ENCODE data around the gene ULK4.

ULK4 gene

DNA sequence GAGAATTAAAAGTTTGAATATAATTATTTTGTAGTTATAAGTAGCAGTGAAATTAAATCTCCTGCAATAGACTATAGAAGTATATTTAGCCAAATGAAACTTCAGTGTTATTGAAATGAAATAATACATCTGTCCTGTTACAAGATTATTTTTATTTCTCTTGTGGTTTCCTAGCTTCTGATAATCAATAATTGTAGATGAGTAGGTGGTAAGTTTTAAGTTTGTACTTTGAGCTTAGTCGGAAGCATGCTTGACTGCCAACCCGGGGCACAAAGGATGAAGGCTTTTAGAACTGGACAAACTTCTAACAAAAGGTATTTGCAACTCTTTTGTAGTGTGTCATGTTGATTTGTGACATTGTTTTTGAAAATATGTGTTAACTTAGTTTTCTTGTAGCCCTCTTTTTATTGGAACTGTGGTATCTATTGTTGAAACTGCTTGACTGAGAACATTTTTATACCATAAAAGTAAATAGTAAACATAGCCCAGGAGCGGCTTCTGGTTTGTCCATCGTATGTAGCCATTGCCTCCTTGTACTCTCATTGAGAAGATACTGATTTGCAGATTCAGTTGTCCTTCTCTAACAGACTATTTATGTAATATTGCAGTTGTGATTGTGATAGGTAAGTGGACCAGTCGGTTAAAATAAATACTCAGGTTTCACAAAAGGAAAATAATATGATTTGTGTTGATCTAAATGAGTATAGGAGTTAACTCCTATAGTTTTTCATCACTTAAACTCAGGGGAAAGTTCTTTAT lies 759.6 kb downstream of the ULK4 start:
- CTCF ChIA-PET = interaction anchor here (0.6 to 0.9 kb wide), 11 partner anchors 14 to 1161 kb away, joined by 3 to 5 read pairs (median 3); no protein-coding TSS in a partner anchor

DNA sequence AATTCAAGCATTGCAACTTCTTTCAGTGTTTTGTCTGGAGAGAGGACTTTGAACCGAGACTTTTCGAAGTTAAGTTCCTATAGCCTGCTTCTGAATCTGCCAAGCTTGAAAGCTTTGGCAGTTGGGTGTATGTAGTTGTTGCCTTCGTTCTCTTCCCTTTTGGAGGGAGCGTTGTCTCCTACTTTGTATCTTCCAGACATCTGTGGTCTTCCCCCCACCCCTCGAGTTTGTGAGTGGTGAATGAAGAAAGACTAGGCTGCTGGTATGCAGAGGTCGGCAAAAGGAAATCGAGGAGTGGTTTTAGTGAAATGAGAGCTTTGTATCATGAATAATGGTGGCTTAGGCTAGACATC lies 761.3 kb downstream of the ULK4 start:
- ChIA-PET CTCF (interaction anchor here (0.5 kb wide), 1 partner anchor 14 kb away, joined by 4 read pairs; no protein-coding TSS in a partner anchor), POLR2A (interaction anchor here (1.2 to 1.8 kb wide), 2 partner anchors 52 to 103 kb away, joined by 3 to 6 read pairs; no protein-coding TSS in a partner anchor)
- no peaks in the 10 kb centered on the region for H3K9me3 ChIP-seq (ENCODE audit: control insufficient read depth, insufficient read depth, low read depth, low read length)
- H3K36me3 ChIP-seq (ENCODE audit: control insufficient read depth in 2 of 2, insufficient read depth in 1 of 2, low read length in 2 of 2) = no peaks in the 10 kb centered on the region
- H3K4me3 ChIP-seq (ENCODE audit: low read depth, low read length) = peak overlapping the region; percentile 99
- peaks cover 6% of the 10 kb centered on the region; the same call in 1 of the 2 replicates for H3K4me1 ChIP-seq (ENCODE audit: control insufficient read depth, insufficient read depth, low read length)
- 0 out of 2 replicates have a peak, but pooled peaks have one; percentile 13 for TF ChIP-seq PRDM1 (tag by site-specific recombination; IDR thresholded peaks at IDR 0.05)
- TF ChIP-seq, protein P1, sequence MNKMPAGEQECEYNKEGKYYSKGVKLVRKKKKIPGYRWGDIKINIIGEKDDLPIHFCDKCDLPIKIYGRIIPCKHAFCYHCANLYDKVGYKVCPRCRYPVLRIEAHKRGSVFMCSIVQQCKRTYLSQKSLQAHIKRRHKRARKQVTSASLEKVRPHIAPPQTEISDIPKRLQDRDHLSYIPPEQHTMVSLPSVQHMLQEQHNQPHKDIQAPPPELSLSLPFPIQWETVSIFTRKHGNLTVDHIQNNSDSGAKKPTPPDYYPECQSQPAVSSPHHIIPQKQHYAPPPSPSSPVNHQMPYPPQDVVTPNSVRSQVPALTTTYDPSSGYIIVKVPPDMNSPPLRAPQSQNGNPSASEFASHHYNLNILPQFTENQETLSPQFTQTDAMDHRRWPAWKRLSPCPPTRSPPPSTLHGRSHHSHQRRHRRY (tag by site-specific recombination; IDR thresholded peaks at IDR 0.05) = no peak
- H3K27ac ChIP-seq (ENCODE audit: extremely low read depth, low read depth, low read length) = peak overlapping the region; percentile 25; the same call in 1 of the 2 replicates

More for the DNA sequence above, 759.6 kb downstream of the ULK4 start:
- Histone ChIP-seq H3K4me3 (ENCODE audit: low read depth, low read length) (peak overlapping the region; percentile 99), H3K36me3 (ENCODE audit: control insufficient read depth in 2 of 2, insufficient read depth in 1 of 2, low read length in 2 of 2) (no peaks in the 10 kb centered on the region), H3K9me3 (ENCODE audit: control insufficient read depth, insufficient read depth, low read depth, low read length) (no peaks in the 10 kb centered on the region), H3K27ac (ENCODE audit: extremely low read depth, low read depth, low read length) (no peak overlapping the region), H3K4me1 (ENCODE audit: control insufficient read depth, insufficient read depth, low read length) (peaks cover 6% of the 10 kb centered on the region; the same call in 1 of the 2 replicates)
- POLR2A ChIA-PET = interaction anchor here (0.8 to 1.1 kb wide), 2 partner anchors 43 to 86 kb away, joined by 3 to 5 read pairs; no protein-coding TSS in a partner anchor
- TF ChIP-seq ZNF23 (tag by site-specific recombination; IDR thresholded peaks at IDR 0.05; ENCODE audit: borderline replicate concordance) (no peak), PRDM6 (tag by site-specific recombination; IDR thresholded peaks at IDR 0.05) (peak; percentile 72), ZNF660 (tag by site-specific recombination; IDR thresholded peaks at IDR 0.05) (peak; percentile 68; the same call in 1 of the 2 replicates)

- ChIA-PET CTCF (interaction anchor here (0.5 to 1.2 kb wide), 2 partner anchors 14 to 41 kb away, joined by 3 to 4 read pairs; no protein-coding TSS in a partner anchor), POLR2A (interaction anchor here (0.6 to 2.2 kb wide), 29 partner anchors 9 to 1391 kb away, joined by 3 to 24 read pairs (median 4); partner anchors contain the start of gene SS18L2)
- no peaks in the 10 kb centered on the region for H3K9me3 ChIP-seq (ENCODE audit: control insufficient read depth, insufficient read depth, low read depth, low read length)
- H3K36me3 ChIP-seq (ENCODE audit: control insufficient read depth in 2 of 2, insufficient read depth in 1 of 2, low read length in 2 of 2) = no peaks in the 10 kb centered on the region
- H3K27ac ChIP-seq (ENCODE audit: extremely low read depth, low read depth, low read length) = peak overlapping the region; percentile 92
- TF ChIP-seq ZNF16 (tag by site-specific recombination; IDR thresholded peaks at IDR 0.05; ENCODE audit: low read depth) (no peak), ZNF211 (tag by site-specific recombination; IDR thresholded peaks at IDR 0.05; ENCODE audit: low read depth) (no peak), ZEB2 (tag by site-specific recombination; IDR thresholded peaks at IDR 0.05) (no peak), ZNF157 (tag by site-specific recombination; IDR thresholded peaks at IDR 0.05) (no peak), ZFP69B (tag by site-specific recombination; IDR thresholded peaks at IDR 0.05) (no peak), ZNF776 (tag by site-specific recombination; IDR thresholded peaks at IDR 0.05; ENCODE audit: borderline replicate concordance) (no peak), ZNF596 (tag by site-specific recombination; IDR thresholded peaks at IDR 0.05) (no peak), GLI4 (tag by site-specific recombination; IDR thresholded peaks at IDR 0.05) (no peak), ZNF394 (tag by site-specific recombination; IDR thresholded peaks at IDR 0.05; ENCODE audit: borderline replicate concordance) (no peak), PATZ1 (tag by site-specific recombination; IDR thresholded peaks at IDR 0.05) (no peak)
- TF ChIP-seq, protein P2, sequence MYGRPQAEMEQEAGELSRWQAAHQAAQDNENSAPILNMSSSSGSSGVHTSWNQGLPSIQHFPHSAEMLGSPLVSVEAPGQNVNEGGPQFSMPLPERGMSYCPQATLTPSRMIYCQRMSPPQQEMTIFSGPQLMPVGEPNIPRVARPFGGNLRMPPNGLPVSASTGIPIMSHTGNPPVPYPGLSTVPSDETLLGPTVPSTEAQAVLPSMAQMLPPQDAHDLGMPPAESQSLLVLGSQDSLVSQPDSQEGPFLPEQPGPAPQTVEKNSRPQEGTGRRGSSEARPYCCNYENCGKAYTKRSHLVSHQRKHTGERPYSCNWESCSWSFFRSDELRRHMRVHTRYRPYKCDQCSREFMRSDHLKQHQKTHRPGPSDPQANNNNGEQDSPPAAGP (tag by site-specific recombination; IDR thresholded peaks at IDR 0.05) = no peak
- TF ChIP-seq, protein P3, sequence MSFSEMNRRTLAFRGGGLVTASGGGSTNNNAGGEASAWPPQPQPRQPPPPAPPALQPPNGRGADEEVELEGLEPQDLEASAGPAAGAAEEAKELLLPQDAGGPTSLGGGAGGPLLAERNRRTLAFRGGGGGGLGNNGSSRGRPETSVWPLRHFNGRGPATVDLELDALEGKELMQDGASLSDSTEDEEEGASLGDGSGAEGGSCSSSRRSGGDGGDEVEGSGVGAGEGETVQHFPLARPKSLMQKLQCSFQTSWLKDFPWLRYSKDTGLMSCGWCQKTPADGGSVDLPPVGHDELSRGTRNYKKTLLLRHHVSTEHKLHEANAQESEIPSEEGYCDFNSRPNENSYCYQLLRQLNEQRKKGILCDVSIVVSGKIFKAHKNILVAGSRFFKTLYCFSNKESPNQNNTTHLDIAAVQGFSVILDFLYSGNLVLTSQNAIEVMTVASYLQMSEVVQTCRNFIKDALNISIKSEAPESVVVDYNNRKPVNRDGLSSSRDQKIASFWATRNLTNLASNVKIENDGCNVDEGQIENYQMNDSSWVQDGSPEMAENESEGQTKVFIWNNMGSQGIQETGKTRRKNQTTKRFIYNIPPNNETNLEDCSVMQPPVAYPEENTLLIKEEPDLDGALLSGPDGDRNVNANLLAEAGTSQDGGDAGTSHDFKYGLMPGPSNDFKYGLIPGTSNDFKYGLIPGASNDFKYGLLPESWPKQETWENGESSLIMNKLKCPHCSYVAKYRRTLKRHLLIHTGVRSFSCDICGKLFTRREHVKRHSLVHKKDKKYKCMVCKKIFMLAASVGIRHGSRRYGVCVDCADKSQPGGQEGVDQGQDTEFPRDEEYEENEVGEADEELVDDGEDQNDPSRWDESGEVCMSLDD (tag by site-specific recombination; IDR thresholded peaks at IDR 0.05) = no peak
- peak overlapping the region; percentile 99 for H3K4me3 ChIP-seq (ENCODE audit: low read depth, low read length)
- peaks cover 6% of the 10 kb centered on the region; the same call in 1 of the 2 replicates for H3K4me1 ChIP-seq (ENCODE audit: control insufficient read depth, insufficient read depth, low read length)
Observed at GRCh38 chr3:41199866-41200668, 761.8 kb downstream of the ULK4 start.
